ENCODE data around the gene SFXN5. TPM values are rescaled to one million over a fixed set of nuclear protein-coding genes. Genes with fewer than 3 reads are reported as not detected.

Gene SFXN5
- total RNA-seq, 4 donors from 2014 or later, result 22.9 to 55.4 (median 41.2) TPM

DNA sequence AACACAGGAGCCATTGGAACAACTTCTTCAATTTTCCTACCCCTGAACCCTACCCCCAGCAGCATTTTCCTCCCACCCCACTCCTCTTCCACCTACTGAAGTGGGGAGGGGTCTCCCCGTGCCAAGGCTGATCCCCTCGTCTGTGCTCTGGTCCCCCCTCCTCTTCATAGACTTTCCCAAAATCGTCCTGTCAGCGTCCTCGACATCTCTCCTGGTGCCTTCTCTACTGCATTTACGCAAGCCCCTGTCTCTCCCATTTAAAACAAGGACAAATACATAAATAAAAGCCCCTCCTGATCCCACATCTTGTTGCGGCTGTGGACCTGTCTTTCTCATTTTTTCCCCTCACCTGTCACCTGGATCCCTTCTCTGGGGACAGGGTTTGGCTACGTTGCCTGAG is 112.0 kb downstream of the SFXN5 start:
- H3K27ac ChIP-seq, result no peak overlapping the region
- TF ChIP-seq, protein P1, sequence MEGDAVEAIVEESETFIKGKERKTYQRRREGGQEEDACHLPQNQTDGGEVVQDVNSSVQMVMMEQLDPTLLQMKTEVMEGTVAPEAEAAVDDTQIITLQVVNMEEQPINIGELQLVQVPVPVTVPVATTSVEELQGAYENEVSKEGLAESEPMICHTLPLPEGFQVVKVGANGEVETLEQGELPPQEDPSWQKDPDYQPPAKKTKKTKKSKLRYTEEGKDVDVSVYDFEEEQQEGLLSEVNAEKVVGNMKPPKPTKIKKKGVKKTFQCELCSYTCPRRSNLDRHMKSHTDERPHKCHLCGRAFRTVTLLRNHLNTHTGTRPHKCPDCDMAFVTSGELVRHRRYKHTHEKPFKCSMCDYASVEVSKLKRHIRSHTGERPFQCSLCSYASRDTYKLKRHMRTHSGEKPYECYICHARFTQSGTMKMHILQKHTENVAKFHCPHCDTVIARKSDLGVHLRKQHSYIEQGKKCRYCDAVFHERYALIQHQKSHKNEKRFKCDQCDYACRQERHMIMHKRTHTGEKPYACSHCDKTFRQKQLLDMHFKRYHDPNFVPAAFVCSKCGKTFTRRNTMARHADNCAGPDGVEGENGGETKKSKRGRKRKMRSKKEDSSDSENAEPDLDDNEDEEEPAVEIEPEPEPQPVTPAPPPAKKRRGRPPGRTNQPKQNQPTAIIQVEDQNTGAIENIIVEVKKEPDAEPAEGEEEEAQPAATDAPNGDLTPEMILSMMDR (IDR thresholded peaks at IDR 0.05), result no peak
- TF ChIP-seq POLR2A (IDR thresholded peaks at IDR 0.05), result no peak
- H3K4me1 ChIP-seq, result no peaks in the 10 kb centered on the region
- no peak overlapping the region for H3K4me3 ChIP-seq
- no peak for DNase-seq
- H3K27me3 ChIP-seq, result no peaks in the 10 kb centered on the region
- H3K9me3 ChIP-seq, result no peaks in the 10 kb centered on the region
- no peaks in the 10 kb centered on the region for H3K36me3 ChIP-seq

- TF ChIP-seq, protein P1 (IDR thresholded peaks at IDR 0.05), result no peak
- TF ChIP-seq POLR2A (IDR thresholded peaks at IDR 0.05), result no peak
- no peaks in the 10 kb centered on the region for H3K9me3 ChIP-seq
- no peaks in the 10 kb centered on the region for H3K27me3 ChIP-seq
- H3K27ac ChIP-seq, result no peak overlapping the region
- H3K4me1 ChIP-seq, result no peaks in the 10 kb centered on the region
- H3K4me3 ChIP-seq, result no peak overlapping the region
- DNase-seq, result no peak
- H3K36me3 ChIP-seq, result no peaks in the 10 kb centered on the region
Observed at GRCh38 chr2:72958542-72959385, 112.7 kb downstream of the SFXN5 start.

DNA sequence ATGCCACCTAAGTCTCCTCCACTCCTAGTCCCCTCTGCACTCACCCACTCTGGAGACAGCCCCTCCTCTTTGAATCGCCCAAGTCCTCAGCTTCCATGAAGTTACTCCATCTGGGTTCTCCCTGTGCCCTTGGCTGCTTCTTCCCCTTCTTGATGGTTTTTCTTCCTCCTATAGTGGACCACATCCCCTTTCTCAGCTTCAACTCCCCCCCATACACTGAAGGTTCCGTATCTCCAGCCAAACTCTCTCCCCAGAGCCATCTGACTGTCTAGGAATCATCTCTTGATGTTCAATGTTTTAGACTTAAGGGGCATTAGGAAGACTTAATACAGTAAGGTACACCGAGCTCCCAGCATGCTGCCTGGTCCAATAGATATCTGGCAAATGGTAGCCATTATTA is 114.6 kb downstream of the SFXN5 start:
- Histone ChIP-seq H3K27ac (no peak overlapping the region), H3K4me1 (no peaks in the 10 kb centered on the region), H3K27me3 (no peaks in the 10 kb centered on the region), H3K36me3 (no peaks in the 10 kb centered on the region), H3K9me3 (no peaks in the 10 kb centered on the region), H3K4me3 (no peak overlapping the region)
- TF ChIP-seq, protein P1 (IDR thresholded peaks at IDR 0.05), result no peak
- no peak for TF ChIP-seq POLR2A (IDR thresholded peaks at IDR 0.05)
- no peak for DNase-seq

GRCh38 chr2:72956050-72956395 is 115.5 kb downstream of the SFXN5 start:
- Histone ChIP-seq H3K4me1 (no peaks in the 10 kb centered on the region), H3K36me3 (no peaks in the 10 kb centered on the region), H3K27me3 (no peaks in the 10 kb centered on the region), H3K4me3 (no peak overlapping the region), H3K27ac (no peak overlapping the region), H3K9me3 (no peaks in the 10 kb centered on the region)
- DNase-seq, result no peak
- TF ChIP-seq POLR2A (IDR thresholded peaks at IDR 0.05), result no peak
- TF ChIP-seq, protein P1 (IDR thresholded peaks at IDR 0.05), result no peak

GRCh38 chr2:72955228-72956049 is 116.1 kb downstream of the SFXN5 start:
- H3K27me3 ChIP-seq, result no peaks in the 10 kb centered on the region
- H3K27ac ChIP-seq, result no peak overlapping the region
- DNase-seq, result no peak
- TF ChIP-seq POLR2A (IDR thresholded peaks at IDR 0.05), result no peak
- TF ChIP-seq, protein P1 (IDR thresholded peaks at IDR 0.05), result no peak
- H3K4me1 ChIP-seq, result no peaks in the 10 kb centered on the region
- no peak overlapping the region for H3K4me3 ChIP-seq
- H3K9me3 ChIP-seq, result no peaks in the 10 kb centered on the region
- no peaks in the 10 kb centered on the region for H3K36me3 ChIP-seq

Data from Peyer's patch (tissue), 4 donors.